ENCODE measurements around the gene DNAJA3.

DNA sequence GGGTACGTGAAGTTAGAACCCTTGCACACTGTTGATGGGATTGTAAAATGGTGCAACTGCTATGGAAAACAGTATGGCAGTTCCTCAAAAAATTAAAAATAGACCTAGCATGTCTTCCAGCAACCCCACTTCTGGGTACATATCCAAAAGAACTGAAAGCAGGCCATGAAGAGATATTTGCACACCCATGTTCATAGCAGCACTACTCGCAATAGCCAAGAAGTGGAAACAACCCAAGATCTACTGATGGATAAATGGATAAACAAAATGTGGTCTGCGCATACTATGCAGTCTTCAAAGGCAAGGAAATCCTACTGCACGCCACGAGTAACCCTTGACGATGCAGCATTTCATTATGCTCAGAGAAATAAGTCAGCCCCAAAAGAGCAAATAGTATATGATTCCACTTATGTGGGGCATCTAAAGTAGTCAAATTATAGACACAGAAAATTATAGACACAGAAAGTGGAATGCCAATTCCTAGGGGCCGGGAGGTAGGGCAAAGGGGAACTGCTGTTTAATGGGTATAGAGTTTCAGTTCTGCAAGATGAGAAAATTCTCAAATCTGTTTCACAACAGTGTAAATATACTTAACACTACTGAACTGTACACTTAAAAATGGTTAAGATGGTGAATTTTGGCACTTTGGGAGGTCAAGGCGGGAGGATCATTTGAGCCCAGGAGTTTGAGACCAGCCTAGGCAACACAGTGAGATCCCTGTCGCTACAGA lies 26.5 kb upstream of the DNAJA3 start:
- TF ChIP-seq SUZ12 (IDR thresholded peaks at IDR 0.05) (no peak), FOXM1 (IDR thresholded peaks at IDR 0.05; ENCODE audit: borderline replicate concordance) (no peak), FOXA1 (IDR thresholded peaks at IDR 0.05) (no peak), ARNT (IDR thresholded peaks at IDR 0.05) (no peak), HDGF (IDR thresholded peaks at IDR 0.05; ENCODE audit: borderline replicate concordance) (no peak), ELF4 (IDR thresholded peaks at IDR 0.05) (no peak), NFRKB (IDR thresholded peaks at IDR 0.05) (no peak), CTBP1 (IDR thresholded peaks at IDR 0.05; ENCODE audit: borderline replicate concordance) (no peak)
